Cardiac fibroblast (primary cell): ENCODE results near the gene RNU1-2.
"Not testable (repeated sequence)": the region's sequence is repeated elsewhere in the genome, so short reads cannot be mapped to it uniquely, and the experiment has no call there.

Source experiments
- DNase-seq, 2 donors: peaks; one replicate each; pipeline versions ENCODE4 v3.0.0 to v3.0.0-alpha.2; 2010; ENCODE audit warnings: low read depth in 2 of 2
- H3K4me3 ChIP-seq, 2 donors: replicated peaks in 1 of 2; 1 replicate in 1 of 2; 2 replicates in 1 of 2; pipeline ENCODE4 v1.5.1; 2011; ENCODE audit warnings: low read depth in 2 of 2, low read length in 2 of 2, mild to moderate bottlenecking in 2 of 2, moderate library complexity in 1 of 2
- CTCF ChIP-seq: IDR thresholded peaks from one replicate; pipeline ENCODE4 v1.5.1; 2011; ENCODE audit warnings: low read depth, mild to moderate bottlenecking, low read length, inconsistent platforms

RNU1-2 gene

GRCh38 chr1:16944038-16944437 lies 48.3 kb downstream of the RNU1-2 start:
- H3K4me3 ChIP-seq, result no peak overlapping the region
- no peak for DNase-seq
- no peak for TF ChIP-seq CTCF

GRCh38 chr1:16945512-16945911 lies 49.7 kb downstream of the RNU1-2 start:
- DNase-seq, H3K4me3 ChIP-seq: not testable (repeated sequence)
